Progenitor cell of endocrine pancreas (in vitro differentiated cells): ENCODE data around the gene PLCD1. TPM values are rescaled to one million over a fixed set of nuclear protein-coding genes. Genes with fewer than 3 reads are reported as not detected.

Experiments used
- DNase-seq: peaks from one replicate; pipeline ENCODE4 v3.0.0; 2021; ENCODE audit warnings: low spot score; ENCODE audit not compliant: unreplicated experiment
- H3K27ac Mint-ChIP-seq: 2 replicates; pipeline ENCODE4 v1.8.0; 2021; ENCODE audit warnings: mild to moderate bottlenecking, moderate library complexity, mixed read lengths
- H3K27me3 Mint-ChIP-seq: 2 replicates; pipeline ENCODE4 v1.8.0; 2021; ENCODE audit warnings: mixed read lengths
- H3K36me3 Mint-ChIP-seq: 2 replicates; pipeline ENCODE4 v1.8.0; 2022; ENCODE audit warnings: mixed read lengths; ENCODE audit not compliant: insufficient read depth
- H3K4me1 Mint-ChIP-seq: 2 replicates; pipeline ENCODE4 v1.8.0; 2021; ENCODE audit warnings: low read depth, mixed read lengths
- H3K4me3 Mint-ChIP-seq: 2 replicates; pipeline ENCODE4 v1.8.0; 2021; ENCODE audit warnings: low read depth, mild to moderate bottlenecking, moderate library complexity, mixed read lengths
- H3K9me3 Mint-ChIP-seq: 2 replicates; pipeline ENCODE4 v1.8.0; 2021; ENCODE audit warnings: low read depth, mixed read lengths
- total RNA-seq: library from RNA; stranded (reverse); gene quantifications from 2 replicates; pipeline ENCODE4 v1.2.1, GENCODE V29; 2021
- TF ChIP-seq, protein P1 (sequence below): fragments of 200-600 bp; sonication (generic); IDR thresholded peaks from one replicate; pipeline ENCODE4 v1.5.0; 2021; ENCODE audit warnings: antibody characterized with exemption, mild to moderate bottlenecking; ENCODE audit not compliant: unreplicated experiment

Gene PLCD1
- total RNA-seq, 1 donor from 2014 or later: 30.0 TPM

DNA sequence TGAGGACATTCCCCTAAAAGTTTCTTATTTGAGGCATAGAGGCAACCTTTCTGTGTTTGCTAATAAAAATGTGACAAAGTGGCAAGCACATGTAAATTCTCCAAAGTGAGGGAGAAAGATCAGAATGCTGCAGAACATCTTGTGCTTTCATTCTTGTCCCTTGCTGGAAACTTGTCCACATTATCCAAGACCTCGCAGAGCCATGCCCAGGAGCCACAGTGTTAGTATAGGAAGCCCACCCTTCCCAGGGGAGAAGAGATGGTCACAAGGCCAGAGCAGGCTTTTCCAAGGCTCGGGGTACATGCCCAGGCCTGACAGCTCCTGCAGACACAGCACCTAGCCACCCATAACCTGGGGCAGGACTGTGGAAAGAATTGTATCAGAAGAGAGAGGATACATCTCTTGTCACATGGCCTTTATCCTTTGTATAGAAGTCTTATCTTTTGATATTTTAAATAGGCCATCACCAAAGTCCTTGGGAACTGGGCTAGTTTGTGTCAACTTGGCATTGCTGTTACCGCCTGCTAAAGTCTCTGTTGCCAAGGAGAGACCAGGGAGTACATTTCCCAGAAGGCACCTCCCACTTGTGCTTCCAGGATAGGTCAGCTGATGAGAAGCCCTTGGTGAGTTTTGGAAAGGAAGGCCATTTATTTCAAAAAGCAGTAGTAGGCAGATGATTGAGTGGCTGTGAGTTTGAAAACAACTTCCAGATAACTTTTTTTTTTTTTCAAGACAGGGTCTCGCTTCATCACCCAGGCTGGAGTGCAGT is 20.1 kb upstream of the PLCD1 start:
- no peak for DNase-seq
- H3K4me3 Mint-ChIP-seq: no peak overlapping the region
- peaks cover 3% of the 10 kb centered on the region for H3K9me3 Mint-ChIP-seq
- H3K27ac Mint-ChIP-seq: no peak overlapping the region
- no peaks in the 10 kb centered on the region for H3K36me3 Mint-ChIP-seq
- TF ChIP-seq, protein P1, sequence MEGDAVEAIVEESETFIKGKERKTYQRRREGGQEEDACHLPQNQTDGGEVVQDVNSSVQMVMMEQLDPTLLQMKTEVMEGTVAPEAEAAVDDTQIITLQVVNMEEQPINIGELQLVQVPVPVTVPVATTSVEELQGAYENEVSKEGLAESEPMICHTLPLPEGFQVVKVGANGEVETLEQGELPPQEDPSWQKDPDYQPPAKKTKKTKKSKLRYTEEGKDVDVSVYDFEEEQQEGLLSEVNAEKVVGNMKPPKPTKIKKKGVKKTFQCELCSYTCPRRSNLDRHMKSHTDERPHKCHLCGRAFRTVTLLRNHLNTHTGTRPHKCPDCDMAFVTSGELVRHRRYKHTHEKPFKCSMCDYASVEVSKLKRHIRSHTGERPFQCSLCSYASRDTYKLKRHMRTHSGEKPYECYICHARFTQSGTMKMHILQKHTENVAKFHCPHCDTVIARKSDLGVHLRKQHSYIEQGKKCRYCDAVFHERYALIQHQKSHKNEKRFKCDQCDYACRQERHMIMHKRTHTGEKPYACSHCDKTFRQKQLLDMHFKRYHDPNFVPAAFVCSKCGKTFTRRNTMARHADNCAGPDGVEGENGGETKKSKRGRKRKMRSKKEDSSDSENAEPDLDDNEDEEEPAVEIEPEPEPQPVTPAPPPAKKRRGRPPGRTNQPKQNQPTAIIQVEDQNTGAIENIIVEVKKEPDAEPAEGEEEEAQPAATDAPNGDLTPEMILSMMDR: no peak
- no peaks in the 10 kb centered on the region for H3K27me3 Mint-ChIP-seq
- peaks cover 10% of the 10 kb centered on the region for H3K4me1 Mint-ChIP-seq

DNA sequence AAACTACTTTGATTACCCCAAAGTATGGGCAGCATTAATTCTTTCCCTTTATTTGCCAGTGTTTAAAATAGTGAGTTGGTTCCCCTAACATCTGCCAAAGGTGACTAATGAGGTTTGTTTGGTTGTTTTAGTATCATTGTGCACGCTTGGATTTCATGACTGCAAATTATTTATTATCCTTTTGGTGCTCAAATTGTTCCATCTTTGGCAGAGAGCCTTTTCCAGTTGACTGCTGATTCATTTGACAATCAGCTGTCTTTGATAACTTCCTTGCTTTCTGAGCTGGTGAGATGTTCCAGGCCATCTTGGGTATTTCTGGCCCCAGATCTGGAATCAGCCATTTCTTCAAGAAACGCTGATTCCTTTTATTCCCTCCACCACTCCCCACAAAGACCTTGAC is 18.5 kb upstream of the PLCD1 start:
- TF ChIP-seq, protein P1: no peak
- Mint-ChIP-seq H3K36me3 (no peaks in the 10 kb centered on the region), H3K4me3 (no peak overlapping the region), H3K27me3 (peaks cover under 1% of the 10 kb centered on the region), H3K4me1 (peaks cover 7% of the 10 kb centered on the region), H3K27ac (no peak overlapping the region), H3K9me3 (peaks cover 3% of the 10 kb centered on the region)
- DNase-seq: no peak

DNA sequence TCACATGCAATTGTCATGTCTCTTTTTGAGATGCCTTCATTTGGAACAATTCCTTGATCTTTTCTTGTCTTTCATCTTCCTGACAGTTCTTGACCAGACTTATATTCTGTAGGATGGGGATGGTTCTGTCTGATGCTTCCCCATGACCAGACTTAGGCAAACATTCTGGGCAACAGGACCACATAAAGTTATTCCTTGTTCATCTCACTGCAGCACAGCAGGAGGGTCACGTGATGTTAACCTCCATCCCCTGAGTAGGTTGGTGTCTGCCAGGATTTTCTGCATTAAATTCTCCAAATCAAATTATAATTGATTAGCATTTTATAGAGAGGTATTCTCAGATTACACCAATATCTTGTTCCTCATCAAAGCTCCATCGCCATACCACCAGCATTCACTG is 17.4 kb upstream of the PLCD1 start:
- Mint-ChIP-seq H3K27me3 (peaks cover 4% of the 10 kb centered on the region), H3K4me3 (no peak overlapping the region), H3K36me3 (no peaks in the 10 kb centered on the region), H3K9me3 (no peaks in the 10 kb centered on the region), H3K27ac (no peak overlapping the region), H3K4me1 (peaks cover 7% of the 10 kb centered on the region)
- no peak for DNase-seq
- TF ChIP-seq, protein P1: no peak

DNA sequence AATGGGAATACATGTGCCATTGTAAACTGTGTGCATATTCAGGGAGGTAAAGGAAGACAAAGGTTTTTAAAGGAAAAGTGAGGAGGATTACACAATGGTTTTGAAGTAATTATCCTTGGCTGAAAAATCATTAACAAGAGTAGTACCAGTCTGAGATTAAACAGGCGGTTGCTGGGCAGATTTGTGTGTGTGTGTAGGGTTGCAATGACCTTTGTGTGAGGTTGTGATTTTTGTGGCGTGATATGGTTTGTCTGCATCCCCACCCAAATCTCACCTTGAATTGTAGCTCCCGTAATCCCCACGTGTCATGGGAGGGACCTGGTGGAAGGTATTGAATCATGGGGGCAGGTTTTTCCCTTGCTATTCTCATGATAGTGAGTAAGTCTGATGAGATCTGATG is 16.6 kb upstream of the PLCD1 start:
- H3K36me3 Mint-ChIP-seq: no peaks in the 10 kb centered on the region
- TF ChIP-seq, protein P1: no peak
- no peak for DNase-seq
- no peak overlapping the region for H3K27ac Mint-ChIP-seq
- no peaks in the 10 kb centered on the region for H3K9me3 Mint-ChIP-seq
- H3K4me1 Mint-ChIP-seq: peaks cover 7% of the 10 kb centered on the region
- H3K4me3 Mint-ChIP-seq: no peak overlapping the region
- peaks cover 4% of the 10 kb centered on the region for H3K27me3 Mint-ChIP-seq

DNA sequence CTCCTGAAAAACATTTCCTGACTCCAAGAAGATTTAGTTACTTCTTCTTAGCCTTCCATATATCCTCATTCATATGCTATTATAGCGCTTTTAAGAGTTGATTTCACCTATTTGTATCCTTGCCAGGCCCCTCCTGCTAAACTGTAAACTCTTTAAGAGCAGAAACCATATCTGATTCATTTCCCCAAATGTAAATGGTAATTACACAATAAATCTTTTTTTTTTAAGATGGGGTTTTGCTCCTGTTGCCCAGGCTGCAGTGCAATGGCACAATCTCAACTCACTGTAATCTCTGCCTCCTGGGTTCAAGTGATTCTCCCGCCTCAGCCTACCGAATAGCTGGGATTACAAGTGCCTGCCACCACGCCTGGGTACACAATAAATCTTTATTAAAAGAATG is 14.0 kb upstream of the PLCD1 start:
- TF ChIP-seq, protein P1: no peak
- Mint-ChIP-seq H3K27ac (no peak overlapping the region), H3K36me3 (no peaks in the 10 kb centered on the region), H3K4me3 (no peak overlapping the region), H3K4me1 (peaks cover 11% of the 10 kb centered on the region), H3K27me3 (peaks cover 26% of the 10 kb centered on the region), H3K9me3 (no peaks in the 10 kb centered on the region)
- no peak for DNase-seq
